ENCODE measurements around the gene SPSB1.

The SPSB1 gene

DNA sequence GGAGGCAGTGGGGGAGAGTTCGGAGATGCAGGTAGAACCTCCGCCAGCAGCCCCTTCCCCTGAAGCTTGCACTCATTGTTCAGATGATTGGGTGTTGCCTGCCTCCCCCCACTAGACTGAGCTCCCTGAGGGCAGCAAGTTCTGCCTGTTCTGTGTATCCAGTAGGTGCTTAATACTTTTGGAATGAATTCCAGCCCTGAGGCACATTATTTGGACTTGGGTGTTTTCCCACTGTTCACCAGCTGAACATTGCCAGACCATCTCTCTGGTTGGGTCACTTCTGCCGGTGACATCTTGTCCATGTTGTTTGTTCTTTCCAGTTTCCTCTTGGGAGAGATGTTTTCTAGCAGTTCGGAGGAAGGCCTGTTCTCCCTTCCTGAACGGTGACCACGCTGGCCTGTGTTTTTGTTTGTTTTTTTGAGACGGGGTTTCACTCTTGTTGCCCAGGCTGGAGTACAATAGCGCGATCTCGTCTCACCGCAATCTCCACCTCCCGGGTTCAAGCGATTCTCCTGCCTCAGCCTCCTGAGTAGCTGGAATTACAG, 48.7 kb downstream of the SPSB1 start:
- DNase-seq (ENCODE audit: low read depth in 1 of 2, low spot score in 1 of 2), result no peak

DNA sequence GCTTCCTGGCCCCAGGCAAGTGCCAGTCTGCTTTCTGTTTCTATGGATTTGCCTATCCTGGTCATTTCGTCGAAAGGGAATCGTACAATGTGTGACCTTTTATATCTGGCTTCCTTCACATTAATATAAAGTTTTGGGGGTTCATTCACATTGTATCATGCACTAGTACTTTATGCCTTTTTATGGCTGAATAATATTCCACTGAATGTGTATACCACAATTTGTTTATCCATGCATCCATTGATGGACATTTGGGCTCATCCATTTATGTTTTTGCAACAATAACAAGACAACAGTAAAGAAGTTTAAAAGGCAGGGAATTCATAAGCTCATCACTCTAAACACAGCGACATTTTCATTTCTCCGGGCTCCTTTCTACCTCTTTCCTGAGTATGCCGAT, 50.6 kb downstream of the SPSB1 start:
- no peak for DNase-seq (ENCODE audit: low read depth in 1 of 2, low spot score in 1 of 2)

DNA sequence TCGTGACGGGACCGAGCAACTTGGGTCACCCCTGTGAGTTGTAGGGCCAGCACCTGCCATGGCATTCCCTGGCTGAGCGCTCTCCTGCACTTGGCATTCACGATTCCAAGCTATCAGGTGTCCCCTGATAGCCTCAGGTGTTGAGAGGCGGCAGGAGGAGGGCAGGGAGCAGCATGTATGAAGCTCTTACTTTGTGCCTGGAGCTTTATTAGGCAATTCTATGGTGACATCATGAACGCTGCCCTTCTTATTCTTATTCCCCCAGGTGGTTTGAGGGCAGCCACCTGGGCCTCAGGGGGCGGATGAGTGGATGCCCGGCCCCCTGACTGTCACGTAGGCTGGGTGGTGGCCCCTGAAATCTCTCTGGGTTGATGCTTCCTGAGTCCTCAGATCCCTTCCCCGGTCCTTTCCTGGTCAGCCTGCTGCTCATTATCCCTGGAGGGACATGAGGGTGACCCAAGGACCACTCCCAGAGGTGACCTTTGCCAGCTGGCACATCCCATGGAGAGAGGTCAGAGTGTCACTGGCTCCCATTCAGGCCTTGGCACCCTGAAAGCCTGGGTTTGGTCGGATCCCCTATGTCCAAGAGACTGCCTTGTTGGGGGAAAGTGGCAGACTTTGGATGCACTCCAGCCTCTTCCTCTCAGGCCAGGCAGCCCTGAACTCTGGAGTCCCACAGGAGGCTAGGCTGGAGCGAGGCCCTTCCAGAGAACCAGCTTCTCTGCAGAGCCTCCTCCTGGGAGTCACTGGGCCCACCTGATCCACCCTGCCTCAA, 51.9 kb downstream of the SPSB1 start:
- no peak for DNase-seq (ENCODE audit: low read depth in 1 of 2, low spot score in 1 of 2)

DNA sequence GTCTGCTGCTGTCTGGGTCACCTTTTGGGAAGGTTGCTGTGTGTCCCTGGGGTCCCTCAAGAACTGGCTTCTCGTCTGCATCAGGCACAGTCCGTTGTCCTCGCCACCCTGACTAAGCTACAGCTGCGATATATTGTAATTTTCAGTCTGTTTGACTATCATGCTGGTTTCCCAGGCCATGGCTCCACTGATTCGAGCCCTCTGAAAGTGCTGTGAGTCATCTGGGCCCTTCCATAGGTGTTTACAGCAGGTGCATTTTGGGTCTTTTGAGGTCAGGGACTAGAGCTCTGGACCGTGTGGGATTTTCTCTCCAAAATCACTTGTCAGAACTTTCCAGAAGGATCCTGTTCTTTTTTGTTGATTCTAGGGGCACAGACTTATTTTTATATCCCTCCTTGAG, 52.8 kb downstream of the SPSB1 start:
- no peak for DNase-seq (ENCODE audit: low read depth in 1 of 2, low spot score in 1 of 2)

DNA sequence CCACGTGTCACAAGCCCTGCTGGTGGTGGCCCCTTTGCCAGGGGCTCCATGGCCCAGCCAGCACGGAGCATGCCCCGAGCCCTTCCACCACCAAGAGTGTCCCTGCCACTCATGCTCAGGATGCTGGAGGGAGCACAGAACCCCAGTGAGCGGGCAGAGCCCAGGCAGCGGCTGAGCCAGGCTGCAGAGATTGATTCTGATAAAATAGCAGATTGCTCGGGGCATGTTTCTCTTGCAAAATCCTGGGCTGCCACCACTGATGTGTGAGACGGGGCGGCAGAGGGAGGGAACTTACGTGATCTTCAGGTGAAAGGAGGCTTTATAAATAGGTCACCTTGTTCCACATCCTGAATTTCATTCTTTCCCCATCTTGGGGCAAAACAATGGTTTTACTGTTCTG, 53.2 kb downstream of the SPSB1 start:
- no peak for DNase-seq (ENCODE audit: low read depth in 1 of 2, low spot score in 1 of 2)

DNA sequence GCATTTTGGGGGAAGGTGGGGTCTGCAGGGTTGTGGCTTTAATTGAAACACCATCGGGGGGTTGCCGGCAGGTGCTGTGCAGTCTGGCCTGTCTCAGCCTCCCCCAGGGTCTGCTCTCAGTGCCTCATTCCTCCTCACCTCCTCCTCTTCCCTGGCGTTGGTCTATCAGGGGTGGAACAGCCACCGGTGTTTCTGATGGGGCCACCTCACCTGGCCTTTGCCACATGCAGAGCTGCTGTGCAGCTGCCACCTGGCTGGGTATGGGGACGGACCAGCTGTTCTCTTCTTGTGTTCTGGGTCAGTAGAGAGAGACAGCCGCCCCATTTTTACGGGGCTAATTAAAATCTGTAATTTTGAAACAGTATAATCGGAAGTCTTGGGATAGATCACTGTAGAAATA, 53.9 kb downstream of the SPSB1 start:
- no peak for DNase-seq (ENCODE audit: low read depth in 1 of 2, low spot score in 1 of 2)

DNA sequence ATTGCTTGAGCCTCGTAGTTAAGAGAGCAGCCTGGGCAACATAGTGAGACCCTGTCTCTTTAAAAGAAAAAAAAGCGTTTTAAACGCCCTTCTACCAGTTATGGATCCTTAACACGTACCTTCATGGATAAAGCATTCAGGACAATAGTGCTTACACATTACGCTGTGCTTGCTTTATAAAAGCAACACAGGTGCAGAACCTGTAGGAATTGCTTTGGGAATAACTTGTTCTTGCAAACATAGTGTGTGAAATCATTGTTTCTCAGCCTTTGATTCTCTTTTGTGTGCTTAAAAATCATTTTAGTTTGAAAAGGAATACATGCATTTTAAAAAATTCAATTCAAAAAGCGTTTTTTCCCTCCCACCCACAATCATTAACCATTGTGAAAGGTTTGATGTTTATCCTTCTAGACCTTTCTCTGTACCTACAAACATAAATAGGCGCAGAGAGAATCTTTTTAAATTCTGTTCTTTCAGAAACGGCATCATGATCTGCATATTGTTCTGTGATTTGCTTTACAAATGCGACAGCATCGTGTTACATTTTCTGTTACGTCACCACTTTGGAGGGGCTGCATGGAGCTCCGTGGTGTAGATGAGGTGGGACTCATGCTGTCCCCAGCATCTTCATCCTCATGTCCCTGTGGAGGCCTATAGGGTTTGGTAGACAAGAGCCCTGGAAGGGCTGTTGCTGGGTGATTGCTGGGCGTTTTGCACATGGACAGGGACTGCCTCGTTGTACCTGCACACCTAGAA, 54.6 kb downstream of the SPSB1 start:
- no peak for DNase-seq (ENCODE audit: low read depth in 1 of 2, low spot score in 1 of 2)

DNA sequence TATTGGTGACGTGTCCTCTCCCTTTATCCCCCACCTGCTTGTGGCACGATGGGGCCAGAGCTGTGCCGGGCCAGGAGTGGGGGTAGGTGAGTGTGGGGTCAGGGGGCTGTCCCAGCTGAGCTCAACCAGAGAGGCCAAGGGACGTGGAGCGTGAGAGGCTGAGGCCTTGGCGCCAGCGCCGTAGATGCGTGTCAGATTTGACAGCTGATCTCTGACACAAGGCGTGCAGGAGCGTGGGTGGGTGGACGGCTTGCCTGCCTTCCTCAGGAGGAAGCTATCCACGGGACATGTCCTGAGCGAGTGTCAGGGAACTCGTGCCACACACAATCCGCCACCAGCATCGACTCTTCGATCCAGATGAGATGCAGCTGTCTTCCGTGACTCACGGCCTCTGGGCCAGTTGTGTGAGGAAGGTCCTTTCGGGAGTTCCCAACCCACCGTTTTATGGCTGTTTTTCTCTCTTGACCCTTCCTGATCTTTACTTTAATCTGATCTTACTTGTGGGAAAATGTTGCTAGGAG, 56.7 kb downstream of the SPSB1 start:
- DNase-seq (ENCODE audit: low read depth in 1 of 2, low spot score in 1 of 2), result no peak

DNA sequence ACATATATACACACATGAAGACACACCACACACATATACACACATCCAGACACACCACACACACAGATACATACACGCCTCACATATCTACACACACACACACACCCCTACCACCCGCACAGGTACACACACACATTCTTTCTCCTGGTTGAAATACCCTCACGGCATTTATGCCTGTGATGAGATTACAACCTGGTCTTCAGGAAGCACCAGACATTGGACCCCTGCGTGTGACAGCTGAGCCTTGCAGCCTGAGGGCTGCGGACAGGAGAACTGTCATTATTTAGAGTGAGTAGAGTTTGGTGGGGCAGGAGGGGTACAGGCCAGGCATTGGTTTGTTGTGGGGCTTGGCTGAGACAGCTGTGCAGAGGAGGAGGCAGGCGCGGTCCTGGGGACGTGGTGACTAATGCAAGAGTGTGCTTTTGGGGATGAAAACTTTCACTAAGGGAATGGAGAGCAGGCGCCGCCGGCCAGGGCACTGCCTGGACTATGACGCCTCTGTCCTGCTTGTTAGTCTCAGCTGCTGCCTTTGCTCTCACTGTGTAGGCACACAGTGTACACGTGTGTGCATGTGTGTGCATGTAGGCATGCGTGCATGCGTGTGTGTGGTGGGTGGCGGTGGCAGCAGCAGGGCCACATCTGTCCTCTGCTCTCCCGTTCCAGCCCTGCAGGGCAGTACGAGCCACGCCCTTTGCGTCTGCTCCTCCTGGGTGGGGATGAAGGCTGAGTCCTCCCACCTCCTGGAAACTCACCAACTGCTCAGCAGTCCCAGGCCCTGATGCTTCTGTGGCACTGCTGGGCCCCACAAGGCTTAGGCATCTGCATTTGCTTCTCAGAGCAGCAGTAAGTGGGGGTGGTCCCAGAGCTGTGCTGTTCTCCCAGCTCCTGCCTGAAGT, 57.6 kb downstream of the SPSB1 start:
- no peak for DNase-seq (ENCODE audit: low read depth in 1 of 2, low spot score in 1 of 2)

DNA sequence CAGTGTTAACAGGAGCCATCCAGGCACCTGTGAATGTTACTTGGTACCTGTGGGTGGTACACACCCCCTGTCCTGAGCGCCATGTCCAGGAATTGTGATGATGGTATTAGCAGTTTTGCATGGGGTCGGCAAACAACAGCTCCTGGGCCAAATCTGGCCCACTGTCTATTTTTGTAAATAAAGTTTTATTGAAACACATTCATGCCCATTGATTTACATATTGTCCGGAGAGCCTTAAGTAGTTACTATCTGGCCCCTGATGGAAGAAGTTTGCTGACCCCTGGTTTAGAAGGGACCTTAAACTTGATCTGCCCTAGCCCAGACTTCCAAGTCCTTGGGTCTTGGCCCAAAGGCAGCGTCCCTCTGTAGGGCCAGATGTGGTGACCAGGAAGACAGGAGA, 58.3 kb downstream of the SPSB1 start:
- no peak for DNase-seq (ENCODE audit: low read depth in 1 of 2, low spot score in 1 of 2)

DNA sequence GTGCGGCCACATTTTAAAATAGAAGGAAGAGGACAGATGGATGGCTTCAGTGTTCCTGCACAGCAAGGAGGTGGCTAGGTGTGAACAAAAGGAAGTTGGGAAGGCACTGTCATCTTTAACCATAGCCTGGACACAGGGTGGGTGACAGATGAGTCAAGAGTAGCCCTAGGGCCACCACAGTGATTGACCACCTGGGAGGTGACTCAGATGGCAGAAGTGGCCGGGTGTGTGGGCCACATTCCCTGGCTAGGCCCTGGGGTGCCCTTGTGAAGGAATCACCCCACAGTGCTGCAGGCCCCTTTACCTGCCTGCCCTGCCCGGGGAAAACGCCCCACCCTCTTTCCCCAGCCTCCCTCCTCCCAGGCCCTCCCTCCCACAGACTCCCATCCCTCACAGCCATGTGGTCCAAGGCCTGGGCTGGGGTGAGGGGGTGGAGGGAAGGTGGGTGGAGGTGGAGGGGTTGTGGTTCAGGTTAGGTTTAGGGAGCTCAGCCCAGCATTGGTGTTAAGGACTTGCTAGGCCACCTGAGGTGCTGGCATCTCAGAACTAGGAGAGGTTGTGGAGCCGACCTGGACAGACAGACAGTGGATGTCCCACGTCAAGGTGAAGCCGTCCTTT, 59.1 kb downstream of the SPSB1 start:
- DNase-seq (ENCODE audit: low read depth in 1 of 2, low spot score in 1 of 2), result no peak

DNA sequence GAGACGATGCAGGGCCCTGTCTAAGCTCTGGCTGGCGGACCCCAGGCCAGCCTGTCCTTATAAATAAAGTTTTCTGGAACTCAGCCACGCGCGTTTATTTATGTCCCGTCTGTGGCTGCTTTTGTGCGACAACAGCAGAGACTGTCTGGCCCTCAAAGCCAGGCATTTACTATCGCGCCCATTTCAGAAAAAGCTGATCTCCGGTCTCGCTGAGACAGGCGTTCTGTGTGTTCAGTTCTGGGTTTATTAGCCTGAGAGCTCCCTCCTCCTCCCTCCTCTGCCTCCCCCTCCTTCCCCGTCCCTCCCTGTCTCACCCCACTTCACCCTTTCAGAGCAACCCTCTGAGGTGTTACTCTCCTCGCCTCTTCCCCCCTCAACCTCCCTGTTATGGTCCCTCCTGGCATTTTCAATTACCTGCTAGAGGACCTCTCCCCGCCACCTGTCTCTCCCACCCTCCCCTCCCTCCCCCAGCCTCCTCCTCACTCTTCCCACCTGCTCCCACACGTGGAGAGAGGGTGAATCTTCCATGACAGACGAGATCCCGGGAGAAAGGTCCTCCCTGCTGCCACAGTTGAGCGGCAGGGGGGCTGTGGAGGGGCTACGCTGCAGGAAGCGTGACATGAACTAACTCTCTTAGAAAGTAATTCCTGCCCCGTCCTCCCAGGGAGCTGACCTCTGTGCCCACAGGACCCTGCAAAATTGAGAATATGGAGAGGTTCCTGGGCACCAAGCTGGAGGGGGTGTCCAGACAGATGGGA, 59.9 kb downstream of the SPSB1 start:
- DNase-seq (ENCODE audit: low read depth in 1 of 2, low spot score in 1 of 2), result no peak

DNA sequence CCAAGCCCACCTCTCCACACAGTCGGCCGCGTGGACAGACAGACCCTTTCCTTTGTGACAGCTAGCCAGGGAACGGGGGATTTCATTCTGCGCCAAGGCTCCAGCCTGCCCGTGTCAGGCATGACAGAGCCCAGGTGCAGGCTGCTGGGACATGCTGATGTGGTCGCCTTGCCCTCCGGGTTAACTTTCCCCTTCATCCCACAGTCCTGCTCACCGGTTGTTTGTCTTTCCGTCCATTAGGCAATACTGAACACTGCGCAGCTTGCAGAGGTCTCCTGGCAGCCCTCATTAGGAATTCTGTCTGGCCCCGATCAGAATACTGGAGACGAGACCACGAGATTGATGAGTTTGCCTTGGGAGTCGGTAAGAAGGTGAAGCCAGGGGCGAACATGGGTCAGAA, 62.8 kb downstream of the SPSB1 start:
- DNase-seq (ENCODE audit: low read depth in 1 of 2, low spot score in 1 of 2), result no peak

DNA sequence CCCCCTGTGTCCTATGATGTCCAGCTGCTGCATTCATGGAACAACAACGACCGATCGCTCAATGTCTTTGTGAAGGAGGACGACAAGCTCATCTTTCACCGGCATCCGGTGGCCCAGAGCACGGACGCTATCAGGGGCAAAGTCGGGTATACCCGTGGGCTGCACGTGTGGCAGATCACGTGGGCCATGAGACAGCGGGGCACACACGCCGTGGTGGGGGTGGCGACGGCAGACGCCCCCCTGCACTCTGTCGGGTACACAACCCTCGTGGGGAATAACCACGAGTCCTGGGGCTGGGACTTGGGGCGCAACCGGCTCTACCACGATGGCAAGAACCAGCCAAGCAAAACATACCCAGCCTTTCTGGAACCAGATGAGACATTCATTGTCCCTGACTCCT, 63.3 kb downstream of the SPSB1 start:
- no peak for DNase-seq (ENCODE audit: low read depth in 1 of 2, low spot score in 1 of 2)

DNA sequence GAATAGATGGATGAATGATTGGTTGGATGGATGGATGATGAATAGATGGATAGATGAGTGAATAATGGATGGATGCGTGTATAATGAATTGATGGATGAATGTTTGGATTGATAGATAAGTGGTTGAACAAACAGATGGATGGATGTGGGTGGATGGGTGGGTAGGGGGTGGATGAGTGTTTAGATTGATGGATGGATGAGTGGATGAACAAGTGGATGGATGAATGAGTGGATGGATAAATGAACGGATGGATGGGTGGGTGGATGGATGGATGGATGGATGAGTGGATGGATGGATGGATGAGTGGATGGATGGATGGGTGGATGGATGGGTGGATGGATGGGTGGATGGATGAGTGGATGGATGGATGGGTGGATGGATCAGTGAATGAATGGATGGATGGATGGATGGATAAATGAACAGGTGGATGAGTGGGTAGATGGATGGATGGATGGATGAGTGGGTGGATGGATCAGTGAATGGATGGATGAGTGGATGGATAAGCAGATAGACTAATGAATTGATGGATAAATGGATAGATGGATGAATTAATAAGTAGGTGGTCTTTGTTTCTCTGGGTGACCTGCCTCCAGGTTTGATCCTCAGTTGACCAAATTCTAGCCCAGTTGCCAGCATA, 64.3 kb downstream of the SPSB1 start:
- no peak for DNase-seq (ENCODE audit: low read depth in 1 of 2, low spot score in 1 of 2)

DNA sequence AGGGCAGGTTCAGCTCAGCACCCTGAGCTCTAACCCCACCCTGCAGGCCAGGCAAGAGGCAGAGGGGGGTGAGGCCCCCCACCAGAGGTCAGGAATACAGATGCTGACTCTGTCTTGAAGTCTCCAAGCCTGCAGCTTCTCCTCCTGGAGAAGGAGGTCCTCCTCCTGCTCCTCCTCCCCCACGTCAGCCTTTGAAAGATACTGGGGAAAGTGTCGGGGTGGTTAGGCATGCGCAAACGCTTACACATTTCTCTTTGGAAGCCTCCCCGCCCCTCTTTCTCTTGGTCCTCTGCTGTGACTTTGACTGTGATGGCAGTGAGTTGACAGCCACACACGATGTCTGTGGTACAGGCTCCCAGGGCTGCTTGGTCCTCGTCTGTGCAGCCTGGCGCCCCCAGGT, 65.3 kb downstream of the SPSB1 start:
- DNase-seq (ENCODE audit: low read depth in 1 of 2, low spot score in 1 of 2), result no peak

DNA sequence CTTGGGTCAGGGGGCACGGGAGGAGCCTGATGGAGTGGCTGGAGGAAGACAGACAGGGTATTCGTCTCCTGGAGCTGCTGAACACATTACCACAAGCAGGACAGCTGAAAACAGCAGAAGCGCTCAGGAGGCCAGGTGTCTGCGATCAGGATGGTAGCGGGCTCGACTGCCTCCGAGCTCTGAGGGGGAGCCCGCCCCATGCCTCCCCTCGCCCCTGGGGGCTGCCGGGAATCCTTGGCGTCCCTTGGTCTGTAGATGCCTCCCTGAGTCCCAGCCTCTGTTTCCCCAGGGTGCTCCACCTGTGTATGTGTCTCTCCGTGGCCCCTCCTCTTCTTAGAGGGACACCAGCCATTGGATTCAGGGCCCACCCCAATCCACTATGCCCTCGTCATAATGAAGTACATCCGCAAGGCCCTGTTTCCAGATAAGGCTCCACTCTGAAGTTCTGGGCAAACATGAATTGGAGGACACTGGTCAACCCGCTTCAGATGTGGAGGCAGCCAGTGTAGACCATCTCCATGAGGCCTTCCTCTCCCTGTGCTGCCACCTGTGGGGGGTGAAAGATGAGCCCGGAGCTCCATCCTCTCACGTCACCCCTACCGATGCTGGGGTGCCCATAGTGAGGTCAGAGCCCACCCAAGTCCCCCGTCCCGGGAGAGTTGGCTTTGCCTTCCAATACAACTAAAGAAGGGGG, 67.8 kb downstream of the SPSB1 start:
- no peak for DNase-seq (ENCODE audit: low read depth in 1 of 2, low spot score in 1 of 2)

DNA sequence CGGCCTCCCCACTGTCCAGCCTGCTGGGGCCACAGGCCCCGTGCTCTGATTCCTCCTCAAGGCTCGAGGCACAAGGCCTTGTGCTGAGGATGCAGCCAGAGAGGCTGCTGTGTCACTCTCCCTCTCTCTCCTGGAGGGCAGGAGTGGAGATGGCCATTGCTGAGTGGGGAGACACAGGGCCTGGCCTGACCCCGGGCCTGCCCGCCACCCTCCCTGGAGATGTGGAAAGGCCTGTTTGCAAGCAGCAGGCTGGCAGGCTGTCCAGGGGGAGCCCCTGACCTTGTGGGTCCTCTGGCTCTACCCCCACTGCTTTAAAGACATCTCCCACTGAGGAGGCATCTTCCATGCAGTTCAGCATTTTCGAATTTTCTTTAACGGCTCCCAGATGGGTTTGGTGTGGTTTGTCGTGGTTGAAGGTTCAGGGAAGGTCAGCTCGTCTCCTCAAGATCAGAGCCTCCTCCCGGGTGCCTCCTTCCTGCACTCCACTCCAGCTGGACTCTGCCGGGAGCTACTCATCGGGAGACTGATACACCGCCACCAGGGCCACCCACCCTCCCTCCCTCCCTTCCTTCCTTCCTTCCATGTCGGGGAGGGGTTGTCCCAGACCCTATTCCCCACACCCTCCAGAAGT, 69.1 kb downstream of the SPSB1 start:
- DNase-seq (ENCODE audit: low read depth in 1 of 2, low spot score in 1 of 2), result no peak

DNA sequence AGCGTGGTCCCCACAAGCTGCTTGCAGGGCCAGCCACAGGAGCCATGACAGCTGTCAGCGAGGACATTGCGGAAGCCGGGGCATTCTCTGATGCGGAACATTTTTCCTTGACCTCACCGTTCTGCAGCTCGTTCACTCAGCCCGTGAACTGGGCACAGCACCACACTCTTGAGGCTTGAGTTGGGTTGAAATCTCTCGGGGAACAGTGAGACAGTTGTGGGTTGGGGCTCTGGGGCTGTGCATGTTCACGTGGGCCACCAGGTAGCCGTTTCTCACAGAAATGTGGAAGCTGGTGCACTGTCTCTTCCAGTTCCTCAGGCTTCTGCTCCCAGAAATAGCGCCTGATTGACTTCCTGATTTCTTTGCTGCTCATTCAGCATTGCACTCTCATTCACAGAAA, 69.8 kb downstream of the SPSB1 start:
- DNase-seq (ENCODE audit: low read depth in 1 of 2, low spot score in 1 of 2), result no peak

Measured in stimulated activated CD4-positive, alpha-beta T cell treated with anti-CD3 and anti-CD28 coated beads, Interleukin-15, amount 100 ng/mL, for 1 hour (primary cell).